Lower leg skin (tissue), 4 donors: ENCODE measurements around the gene LNX1. TPM values are rescaled to one million over a fixed set of nuclear protein-coding genes. Genes with fewer than 3 reads are reported as not detected.
"Not testable (repeated sequence)": the region's sequence is repeated elsewhere in the genome, so short reads cannot be mapped to it uniquely, and the experiment has no call there.

ENCODE experiments used
- DNase-seq, 2 donors: peaks; one replicate each; pipeline ENCODE4 v3.0.0-alpha.2; 2019; ENCODE audit warnings: low spot score in 2 of 2
- H3K4me3 ChIP-seq: fragments of 200-600 bp; sonication (generic); 2 replicates; pipeline ENCODE4 v1.5.1; 2017; ENCODE audit warnings: mild to moderate bottlenecking, low read depth; ENCODE audit not compliant: poor library complexity, severe bottlenecking
- POLR2A ChIP-seq, 2 donors: fragments of 450-650 bp; IDR thresholded peaks; one replicate each; pipeline ENCODE4 v1.6.1; 2016 to 2017; ENCODE audit warnings: antibody characterized with exemption in 2 of 2, mild to moderate bottlenecking in 1 of 2, moderate library complexity in 1 of 2
- WGBS, 2 donors: methylation state at CpG; one replicate each; pipeline ENCODE4 v1.1.5; 2018; 5-methylcytosine and 5-hydroxymethylcytosine counted together
- intact Hi-C: fragments of 100-400 bp; cut with DNase I; formaldehyde crosslinking; loops from one replicate; pipeline ENCODE4 v1.15.0; 2023; ENCODE audit warnings: low total_unique reads
- total RNA-seq, 4 donors: library from RNA; depleted of rRNA; stranded (reverse); fragments of >200 nt; gene quantifications; one replicate each; pipeline ENCODE4 v1.1.0, GENCODE V29; 2016
- TF ChIP-seq, protein P1 (sequence below), 3 donors: fragments of 450-650 bp; IDR thresholded peaks; one replicate each; pipeline ENCODE4 v1.5.1; 2016; ENCODE audit warnings: antibody characterized with exemption in 3 of 3, mild to moderate bottlenecking in 3 of 3, moderate library complexity in 2 of 3

LNX1 gene
- total RNA-seq, 4 donors from 2014 or later = 37.0 to 79.9 (median 49.5) TPM

DNA sequence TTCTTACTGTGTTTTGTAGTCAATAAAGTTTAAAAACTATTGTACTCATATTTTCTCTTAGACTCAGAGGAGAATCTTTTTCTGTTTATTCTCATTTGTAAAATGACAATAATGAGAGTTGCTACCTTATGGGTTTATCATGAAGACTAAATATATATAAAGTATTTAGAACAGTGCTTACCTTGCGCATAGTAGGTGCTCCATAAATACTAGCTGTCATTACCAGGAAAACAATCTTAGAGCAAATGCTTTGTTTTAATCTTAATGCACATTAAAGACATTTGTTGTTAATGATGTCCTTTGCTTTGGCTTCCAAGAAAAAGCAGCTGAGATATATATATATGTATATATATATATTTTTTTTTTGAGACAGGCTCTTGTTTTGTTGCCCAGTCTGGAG is 168.9 kb downstream of the LNX1 start:
- WGBS, 2 donors = 100% methylated on average over 1 of the region's 1 CpG

DNA sequence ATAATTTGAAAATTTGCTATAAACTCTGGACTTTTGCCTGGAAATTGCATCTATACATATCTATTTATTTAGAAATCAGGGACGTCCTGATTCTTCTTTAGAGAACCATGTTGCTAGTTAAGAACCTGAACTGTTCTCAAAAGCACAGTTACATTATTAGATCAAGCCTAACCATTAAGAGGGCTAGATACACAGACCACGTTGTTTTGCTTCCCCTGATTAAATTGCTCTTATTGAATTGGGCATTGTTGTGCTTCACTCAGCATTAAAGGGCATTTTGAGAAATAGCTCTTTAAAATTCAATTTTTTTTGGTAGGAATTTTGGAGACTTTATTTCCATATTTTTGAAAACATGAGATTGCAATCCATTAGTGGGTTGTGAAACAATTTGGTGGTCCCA is 169.5 kb downstream of the LNX1 start:
- intact Hi-C loops = no loop called here
- no peak for DNase-seq
- no peak overlapping the region for H3K4me3 ChIP-seq
- 89 to 93% methylated on average over 2 of the region's 2 CpGs for WGBS, 2 donors
- TF ChIP-seq, protein P1, sequence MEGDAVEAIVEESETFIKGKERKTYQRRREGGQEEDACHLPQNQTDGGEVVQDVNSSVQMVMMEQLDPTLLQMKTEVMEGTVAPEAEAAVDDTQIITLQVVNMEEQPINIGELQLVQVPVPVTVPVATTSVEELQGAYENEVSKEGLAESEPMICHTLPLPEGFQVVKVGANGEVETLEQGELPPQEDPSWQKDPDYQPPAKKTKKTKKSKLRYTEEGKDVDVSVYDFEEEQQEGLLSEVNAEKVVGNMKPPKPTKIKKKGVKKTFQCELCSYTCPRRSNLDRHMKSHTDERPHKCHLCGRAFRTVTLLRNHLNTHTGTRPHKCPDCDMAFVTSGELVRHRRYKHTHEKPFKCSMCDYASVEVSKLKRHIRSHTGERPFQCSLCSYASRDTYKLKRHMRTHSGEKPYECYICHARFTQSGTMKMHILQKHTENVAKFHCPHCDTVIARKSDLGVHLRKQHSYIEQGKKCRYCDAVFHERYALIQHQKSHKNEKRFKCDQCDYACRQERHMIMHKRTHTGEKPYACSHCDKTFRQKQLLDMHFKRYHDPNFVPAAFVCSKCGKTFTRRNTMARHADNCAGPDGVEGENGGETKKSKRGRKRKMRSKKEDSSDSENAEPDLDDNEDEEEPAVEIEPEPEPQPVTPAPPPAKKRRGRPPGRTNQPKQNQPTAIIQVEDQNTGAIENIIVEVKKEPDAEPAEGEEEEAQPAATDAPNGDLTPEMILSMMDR (IDR thresholded peaks at IDR 0.05) = no peak
- no peak for TF ChIP-seq POLR2A (IDR thresholded peaks at IDR 0.05)

More for the DNA sequence above, 168.9 kb downstream of the LNX1 start:
- no peak for DNase-seq
- no peak for TF ChIP-seq POLR2A (IDR thresholded peaks at IDR 0.05)
- TF ChIP-seq, protein P1 (IDR thresholded peaks at IDR 0.05) = no peak
- H3K4me3 ChIP-seq = no peak overlapping the region
- intact Hi-C loops = no loop called here

DNA sequence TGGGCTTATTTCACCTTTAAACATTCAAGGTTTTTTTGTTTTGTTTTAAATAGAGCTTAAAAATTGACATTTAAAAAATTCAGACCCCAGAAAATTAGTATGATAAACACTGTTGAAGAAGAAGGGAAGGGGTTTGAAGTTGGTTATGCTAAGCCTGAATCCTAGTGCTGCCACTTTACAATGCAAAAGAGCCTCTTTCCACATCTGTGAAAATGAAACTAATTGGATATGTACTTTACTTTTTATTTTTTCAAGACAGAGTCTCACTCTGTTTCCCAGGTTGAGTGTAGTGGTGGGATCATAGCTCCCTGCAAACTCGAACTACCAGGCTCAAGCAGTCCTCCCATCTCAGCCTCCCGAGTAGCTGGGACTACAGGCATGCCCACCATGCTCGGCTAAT is 172.1 kb downstream of the LNX1 start:
- no peak overlapping the region for H3K4me3 ChIP-seq
- TF ChIP-seq, protein P1 (IDR thresholded peaks at IDR 0.05) = no peak
- TF ChIP-seq POLR2A (IDR thresholded peaks at IDR 0.05) = no peak
- 98% methylated on average over 3 of the region's 3 CpGs for WGBS, 2 donors
- DNase-seq = no peak
- intact Hi-C loops = no loop called here

DNA sequence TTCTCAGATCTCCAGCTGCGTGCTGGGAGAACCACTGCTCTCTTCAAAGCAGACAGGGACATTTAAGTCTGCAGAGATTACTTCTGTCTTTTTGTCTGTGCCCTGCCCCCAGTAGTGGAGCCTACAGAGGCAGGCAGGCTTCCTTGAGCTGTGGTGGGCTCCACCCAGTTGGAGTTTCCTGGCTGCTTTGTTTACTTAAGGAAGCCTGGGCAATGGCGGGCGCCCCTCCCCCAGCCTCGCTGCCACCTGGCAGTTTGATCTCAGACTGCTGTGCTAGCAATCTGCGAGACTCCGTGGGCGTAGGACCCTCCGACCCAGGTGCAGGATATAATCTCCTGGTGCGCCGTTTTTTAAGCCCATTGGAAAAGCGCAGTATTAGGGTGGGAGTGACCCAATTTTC is 181.8 kb downstream of the LNX1 start:
- WGBS, 2 donors = 96 to 99% methylated on average over 11 of the region's 11 CpGs
- H3K4me3 ChIP-seq, intact Hi-C loops, DNase-seq: not testable (repeated sequence)

Other genes with a start within 250 kb of the LNX1 start
- gene SCFD2, start 225.4 kb downstream of the LNX1 start, total RNA-seq = 10 to 100 TPM; 13.6 to 23.3 (median 19.0) TPM
- 10 to 100 TPM; 42.8 to 59.1 (median 49.6) TPM for gene FIP1L1, start 213.8 kb downstream of the LNX1 start, total RNA-seq